Psoas muscle (tissue), 8 donors: ENCODE results near the gene ASPRV1. TPM values are rescaled to one million over a fixed set of nuclear protein-coding genes. Genes with fewer than 3 reads are reported as not detected.

ENCODE experiments used
- ATAC-seq, 4 donors: fragments of 200-7000 bp; cut with Tn5 transposase; one replicate each; pipeline ENCODE4 v1.9.1; 2020; ENCODE audit warnings: moderate library complexity in 3 of 4, mild to moderate bottlenecking in 2 of 4
- DNase-seq, 2 donors: peaks; one replicate each; pipeline ENCODE4 v3.0.0-alpha.2; 2020
- H3K27ac ChIP-seq: fragments of 200-600 bp; one replicate; pipeline ENCODE4 v1.8.0; 2022
- H3K27me3 ChIP-seq, 3 donors: fragments of 200-600 bp in 1 of 3; one replicate each; pipeline versions ENCODE4 v1.6.1 to v1.8.0; 2013 to 2022; ENCODE audit warnings: low read length in 2 of 3, mild to moderate bottlenecking in 2 of 3, moderate library complexity in 1 of 3; ENCODE audit not compliant: insufficient read depth in 3 of 3
- H3K36me3 ChIP-seq, 2 donors: fragments of 200-600 bp in 1 of 2; one replicate each; pipeline versions ENCODE4 v1.6.1 to v1.8.0; 2013 to 2022; ENCODE audit warnings: low read depth in 1 of 2, mild to moderate bottlenecking in 1 of 2, moderate library complexity in 1 of 2; ENCODE audit not compliant: insufficient read depth in 1 of 2
- H3K4me1 ChIP-seq: fragments of 200-600 bp; one replicate; pipeline ENCODE4 v1.8.0; 2022
- H3K4me3 ChIP-seq: fragments of 200-600 bp; one replicate; pipeline ENCODE4 v1.8.0; 2022; ENCODE audit warnings: mild to moderate bottlenecking
- H3K9me3 ChIP-seq: fragments of 200-600 bp; one replicate; pipeline ENCODE4 v1.8.0; 2022
- WGBS, 3 donors: extraction: QIAGEN DNeasy Blood & Tissue Kit; methylation state at CpG; one replicate each; pipeline versions ENCODE4 v1.1.6 to v1.1.7; 2013; 5-methylcytosine and 5-hydroxymethylcytosine counted together
- intact Hi-C, 2 donors: fragments of 100-400 bp; cut with DNase I; formaldehyde crosslinking; loops; one replicate each; pipeline versions ENCODE4 v1.11.0 to v1.14.2; 2022
- polyA plus RNA-seq, 3 donors: library from polyadenylated mRNA; stranded (reverse); fragments of 200-250 nt; gene quantifications; one replicate each; pipeline ENCODE4 v1.2.3, GENCODE V29; 2013
- total RNA-seq, 4 donors: library from RNA; stranded (reverse); fragmentation: NEBNext Ultra II Directional in 2 of 4; extraction: Animal tissue kit (Norgen Biotek cat#: 25700) in 2 of 4; gene quantifications; one replicate each; pipeline versions ENCODE4 v1.2.1 to v1.2.4, GENCODE V29; 2021 to 2023
- TF ChIP-seq, protein P1 (sequence below): fragments of 200-600 bp; IDR thresholded peaks from one replicate; pipeline ENCODE4 v1.8.0; 2022; ENCODE audit warnings: antibody characterized with exemption
- donor health status: healthy with polysubstance abuse.
- donor health status: DM: no; HTN: no; CAD: no; lungs with moderate emphysema.
- donor health status: Bipolar disorder and iron deficiency.
- donor health status: healthy.
- donor health status: DM: yes; HTN: yes; CAD: no.
- donor health status: DM: no; HTN: no; CAD: no.
- donor health status: DM: no; HTN: no; CAD: no.
- donor health status: DM: yes; HTN: yes; CAD: no.

Gene ASPRV1
- total and polyA plus RNA-seq, 7 donors, result 0.20 to 1.8 (median 1.0) TPM

DNA sequence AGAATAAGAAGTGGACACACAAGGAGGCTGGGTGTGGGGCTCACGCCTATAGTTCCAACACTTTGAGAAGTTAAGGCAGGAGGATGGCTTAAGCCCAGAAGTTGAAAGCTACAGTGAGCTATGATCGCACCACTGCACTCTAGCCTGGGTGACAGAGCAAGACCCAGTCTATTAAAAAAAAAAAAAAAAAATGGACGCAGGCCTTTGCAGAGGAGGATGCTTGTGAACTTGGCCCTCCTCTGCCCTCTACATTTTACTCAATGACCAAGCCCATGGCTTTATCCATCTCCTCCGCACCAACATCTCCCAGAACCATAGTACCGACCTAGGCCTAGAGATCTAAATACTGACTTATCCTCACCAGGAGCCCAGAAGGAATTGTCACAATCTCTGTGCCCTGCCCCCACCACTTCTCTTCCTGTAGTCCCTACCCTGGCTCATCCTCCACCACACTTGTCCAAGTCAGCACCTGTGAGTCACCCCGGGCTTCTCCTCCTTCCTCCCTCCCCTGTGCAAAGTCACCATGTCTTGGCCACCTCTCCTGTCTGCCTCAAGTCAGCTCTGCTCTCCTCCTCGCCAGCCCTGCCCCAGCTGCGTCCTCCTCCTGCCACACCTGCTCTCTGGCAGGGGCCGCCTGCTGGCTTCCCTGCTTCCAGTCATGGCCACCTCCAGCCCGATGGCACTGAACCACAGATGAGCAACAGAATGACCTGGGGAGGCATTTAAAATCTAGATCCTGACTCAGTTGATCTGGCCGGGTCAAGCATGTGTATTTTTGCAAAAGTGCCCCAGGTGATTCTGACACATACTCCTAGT is 35.8 kb upstream of the ASPRV1 start:
- WGBS, 3 donors, result 78 to 85% (median 79%) methylated on average over 11 of the region's 11 CpGs
- Histone ChIP-seq H3K36me3 (peaks cover 0 to 28% of the 10 kb centered on the region in 2 donors), H3K27me3 (no peaks in the 10 kb centered on the region), H3K27ac (peak overlapping the region; percentile 46), H3K9me3 (no peaks in the 10 kb centered on the region), H3K4me1 (no peaks in the 10 kb centered on the region), H3K4me3 (no peak overlapping the region)
- TF ChIP-seq, protein P1, sequence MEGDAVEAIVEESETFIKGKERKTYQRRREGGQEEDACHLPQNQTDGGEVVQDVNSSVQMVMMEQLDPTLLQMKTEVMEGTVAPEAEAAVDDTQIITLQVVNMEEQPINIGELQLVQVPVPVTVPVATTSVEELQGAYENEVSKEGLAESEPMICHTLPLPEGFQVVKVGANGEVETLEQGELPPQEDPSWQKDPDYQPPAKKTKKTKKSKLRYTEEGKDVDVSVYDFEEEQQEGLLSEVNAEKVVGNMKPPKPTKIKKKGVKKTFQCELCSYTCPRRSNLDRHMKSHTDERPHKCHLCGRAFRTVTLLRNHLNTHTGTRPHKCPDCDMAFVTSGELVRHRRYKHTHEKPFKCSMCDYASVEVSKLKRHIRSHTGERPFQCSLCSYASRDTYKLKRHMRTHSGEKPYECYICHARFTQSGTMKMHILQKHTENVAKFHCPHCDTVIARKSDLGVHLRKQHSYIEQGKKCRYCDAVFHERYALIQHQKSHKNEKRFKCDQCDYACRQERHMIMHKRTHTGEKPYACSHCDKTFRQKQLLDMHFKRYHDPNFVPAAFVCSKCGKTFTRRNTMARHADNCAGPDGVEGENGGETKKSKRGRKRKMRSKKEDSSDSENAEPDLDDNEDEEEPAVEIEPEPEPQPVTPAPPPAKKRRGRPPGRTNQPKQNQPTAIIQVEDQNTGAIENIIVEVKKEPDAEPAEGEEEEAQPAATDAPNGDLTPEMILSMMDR, result no peak
- DNase-seq (peak; percentile 58 to 83), ATAC-seq (peak; percentile 94 to 97 (median 96))
- intact Hi-C loops, result no loop called here

DNA sequence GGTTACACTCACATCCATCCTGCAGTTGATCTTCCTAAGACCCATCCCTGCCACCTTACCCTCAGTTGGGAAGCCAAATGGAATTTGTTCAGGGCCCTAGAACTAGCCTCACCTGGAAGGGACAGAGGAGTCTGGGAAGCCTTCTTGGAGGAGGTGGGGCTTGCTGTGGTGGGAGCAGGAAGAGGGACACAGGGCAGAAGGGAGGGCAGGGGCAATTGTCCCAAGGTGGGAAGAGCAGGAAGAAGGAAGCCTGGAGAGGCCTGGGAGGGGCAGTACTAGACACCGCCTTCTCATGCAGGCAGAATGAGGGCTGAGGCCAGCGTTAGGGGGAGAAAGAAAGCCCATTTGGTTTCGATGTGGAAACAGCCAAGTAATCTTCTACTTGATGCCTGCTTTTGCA is 34.1 kb upstream of the ASPRV1 start:
- Histone ChIP-seq H3K36me3 (peaks cover 0 to 28% of the 10 kb centered on the region in 2 donors), H3K27me3 (no peaks in the 10 kb centered on the region), H3K4me1 (no peaks in the 10 kb centered on the region), H3K4me3 (no peak overlapping the region), H3K9me3 (no peaks in the 10 kb centered on the region), H3K27ac (no peak overlapping the region)
- 89 to 95% (median 95%) methylated on average over 3 of the region's 3 CpGs for WGBS, 3 donors
- ATAC-seq (no peak), DNase-seq (no peak)
- intact Hi-C loops, result no loop called here
- TF ChIP-seq, protein P1, result no peak

DNA sequence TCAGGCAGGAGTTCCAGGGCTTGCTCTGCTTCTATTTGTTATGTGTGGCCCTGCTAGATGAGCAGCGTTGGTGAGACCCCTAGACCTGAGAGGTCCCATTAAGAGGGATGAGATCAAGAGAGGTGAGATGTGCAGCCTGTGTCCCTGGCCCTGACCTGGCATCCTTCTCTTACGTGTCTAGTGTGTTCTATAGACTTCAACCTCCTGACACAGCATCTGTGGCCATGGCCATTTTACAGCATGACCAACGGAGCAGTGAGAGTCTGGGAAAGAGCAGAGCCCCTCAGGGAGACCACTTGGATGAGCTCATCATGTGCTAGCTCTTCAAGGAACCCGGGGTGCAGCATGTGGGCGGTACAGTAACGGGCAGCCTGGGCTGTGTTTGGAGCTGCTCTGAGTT is 32.7 kb upstream of the ASPRV1 start:
- Histone ChIP-seq H3K4me1 (no peaks in the 10 kb centered on the region), H3K36me3 (peaks cover 0 to 28% of the 10 kb centered on the region in 2 donors), H3K27ac (no peak overlapping the region), H3K9me3 (no peaks in the 10 kb centered on the region), H3K27me3 (no peaks in the 10 kb centered on the region), H3K4me3 (no peak overlapping the region)
- WGBS, 3 donors, result 89 to 93% (median 91%) methylated on average over 6 of the region's 6 CpGs
- intact Hi-C loops, result no loop called here
- TF ChIP-seq, protein P1, result no peak
- DNase-seq (no peak), ATAC-seq (no peak)

DNA sequence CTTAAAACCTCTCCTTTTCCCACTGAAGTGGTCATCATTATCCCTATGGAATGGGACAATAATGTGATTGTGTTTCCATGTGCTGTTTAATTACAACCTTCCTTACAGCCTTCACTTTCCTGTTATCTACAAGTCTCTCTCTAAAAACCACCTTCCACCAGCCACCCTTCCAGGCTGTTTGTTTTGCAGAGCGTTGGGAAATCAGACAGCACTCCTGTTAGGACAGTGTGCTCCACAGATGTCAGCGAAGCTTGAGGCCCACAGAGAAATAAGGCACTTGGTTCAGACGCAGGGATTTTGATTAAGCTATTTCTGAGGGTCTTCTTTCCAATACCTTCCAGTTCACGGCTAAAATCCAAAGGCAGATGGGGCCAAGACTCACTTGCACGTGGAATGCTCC is 32.3 kb upstream of the ASPRV1 start:
- TF ChIP-seq, protein P1, result no peak
- intact Hi-C loops, result no loop called here
- Histone ChIP-seq H3K27me3 (no peaks in the 10 kb centered on the region), H3K9me3 (no peaks in the 10 kb centered on the region), H3K36me3 (peaks cover 0 to 28% of the 10 kb centered on the region in 2 donors), H3K27ac (no peak overlapping the region), H3K4me3 (no peak overlapping the region), H3K4me1 (no peaks in the 10 kb centered on the region)
- ATAC-seq, result no peak
- 90 to 92% (median 90%) methylated on average over 5 of the region's 5 CpGs for WGBS, 3 donors
- no peak for DNase-seq
